CD4-positive, alpha-beta T cell treated with Interleukin-6 for 4 hours (primary cell): ENCODE results near the gene SEMA4C.
A peak's percentile ranks its signal among the peaks of the same experiment; 100 is the strongest.

ENCODE experiments used
- DNase-seq: peaks from one replicate; pipeline ENCODE4 v3.0.0-alpha.2; 2020; ENCODE audit warnings: mixed read lengths

SEMA4C gene

GRCh38 chr2:96869822-96870625 lies at the start of gene SEMA4C:
Gene SEMA4C (minus strand): TSS chr2:96870080. CDS start chr2:96867886, 2,194 bp downstream.
- DNase-seq = peak; percentile 74

- no peak for DNase-seq
These were observed 49.1 kb upstream of the SEMA4C start for GRCh38 chr2:96918754-96919550.

GRCh38 chr2:96918092-96918753 lies 48.3 kb upstream of the SEMA4C start:
- DNase-seq = no peak

GRCh38 chr2:96916646-96917543 lies 47.0 kb upstream of the SEMA4C start:
- DNase-seq = no peak

- no peak for DNase-seq
These were observed 46.3 kb upstream of the SEMA4C start for GRCh38 chr2:96916156-96916630.

GRCh38 chr2:96914332-96914731 lies 44.5 kb upstream of the SEMA4C start:
- DNase-seq = no peak

- peak; percentile 75 for DNase-seq
These were observed 43.7 kb upstream of the SEMA4C start for GRCh38 chr2:96913398-96914202.

- no peak for DNase-seq
These were observed 43.2 kb upstream of the SEMA4C start for GRCh38 chr2:96913117-96913397.

- DNase-seq = no peak
These were observed 42.7 kb upstream of the SEMA4C start for GRCh38 chr2:96912346-96913116.

GRCh38 chr2:96909611-96910021 lies 39.7 kb upstream of the SEMA4C start:
- no peak for DNase-seq

GRCh38 chr2:96907115-96908041 lies 37.5 kb upstream of the SEMA4C start:
- DNase-seq = no peak

GRCh38 chr2:96906729-96907114 lies 36.8 kb upstream of the SEMA4C start:
- DNase-seq = no peak

GRCh38 chr2:96903815-96904214 lies 33.9 kb upstream of the SEMA4C start:
- DNase-seq = no peak

GRCh38 chr2:96903318-96903717 lies 33.4 kb upstream of the SEMA4C start:
- no peak for DNase-seq

- no peak for DNase-seq
These were observed 30.4 kb upstream of the SEMA4C start for GRCh38 chr2:96900237-96900636.

- DNase-seq = no peak
These were observed 29.5 kb upstream of the SEMA4C start for GRCh38 chr2:96899413-96899741.

GRCh38 chr2:96898641-96899412 lies 28.9 kb upstream of the SEMA4C start:
- DNase-seq = no peak

GRCh38 chr2:96898135-96898505 lies 28.2 kb upstream of the SEMA4C start:
- DNase-seq = no peak

- DNase-seq = no peak
These were observed 27.7 kb upstream of the SEMA4C start for GRCh38 chr2:96897491-96898134.
